ENCODE data around the gene DMRTB1.

DNA sequence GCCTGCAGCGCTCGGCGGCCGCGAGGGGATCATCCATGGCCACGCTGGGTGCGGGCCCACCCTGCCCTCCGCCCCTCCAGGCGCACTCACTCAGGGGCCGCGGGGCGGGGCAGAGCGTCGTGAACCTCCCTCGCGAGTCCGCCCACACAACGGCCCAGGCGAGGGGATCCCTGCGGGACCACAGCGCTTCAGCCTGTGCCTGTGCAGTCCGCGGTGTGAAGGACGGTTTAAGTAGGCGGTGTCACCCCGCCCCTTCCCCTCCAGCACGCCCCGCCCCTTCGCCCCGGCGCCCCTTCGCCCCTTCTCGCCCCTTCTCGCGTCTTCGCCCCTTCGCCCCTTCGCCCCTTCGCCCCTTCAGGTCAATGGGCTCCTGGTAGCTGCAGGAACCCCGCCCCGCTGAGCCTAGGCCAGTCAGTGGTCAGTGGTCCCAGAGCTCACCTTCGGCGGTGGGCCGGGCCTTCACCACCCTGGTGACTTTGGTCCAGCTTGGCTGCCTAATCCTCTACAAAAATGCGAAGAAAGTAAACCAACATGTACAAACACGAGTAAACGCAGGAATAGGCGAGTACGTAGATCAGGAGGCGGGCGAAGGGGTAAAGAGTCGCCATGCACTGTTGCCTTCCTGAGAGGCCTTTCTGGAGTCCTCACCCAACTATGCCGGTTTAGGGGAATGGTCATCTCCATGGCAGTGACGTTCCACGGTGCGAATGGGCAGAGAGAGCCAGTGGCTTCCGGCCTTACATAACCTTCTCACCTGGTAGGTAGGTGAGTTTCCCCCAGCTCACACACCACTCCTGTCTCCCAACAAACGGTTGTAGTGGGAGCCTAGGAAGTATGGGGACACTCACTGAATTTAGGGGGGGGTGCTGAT is 19.6 kb upstream of the DMRTB1 start:
- TF ChIP-seq POLR2A (IDR thresholded peaks at IDR 0.05): no peak
- TF ChIP-seq, protein P1, sequence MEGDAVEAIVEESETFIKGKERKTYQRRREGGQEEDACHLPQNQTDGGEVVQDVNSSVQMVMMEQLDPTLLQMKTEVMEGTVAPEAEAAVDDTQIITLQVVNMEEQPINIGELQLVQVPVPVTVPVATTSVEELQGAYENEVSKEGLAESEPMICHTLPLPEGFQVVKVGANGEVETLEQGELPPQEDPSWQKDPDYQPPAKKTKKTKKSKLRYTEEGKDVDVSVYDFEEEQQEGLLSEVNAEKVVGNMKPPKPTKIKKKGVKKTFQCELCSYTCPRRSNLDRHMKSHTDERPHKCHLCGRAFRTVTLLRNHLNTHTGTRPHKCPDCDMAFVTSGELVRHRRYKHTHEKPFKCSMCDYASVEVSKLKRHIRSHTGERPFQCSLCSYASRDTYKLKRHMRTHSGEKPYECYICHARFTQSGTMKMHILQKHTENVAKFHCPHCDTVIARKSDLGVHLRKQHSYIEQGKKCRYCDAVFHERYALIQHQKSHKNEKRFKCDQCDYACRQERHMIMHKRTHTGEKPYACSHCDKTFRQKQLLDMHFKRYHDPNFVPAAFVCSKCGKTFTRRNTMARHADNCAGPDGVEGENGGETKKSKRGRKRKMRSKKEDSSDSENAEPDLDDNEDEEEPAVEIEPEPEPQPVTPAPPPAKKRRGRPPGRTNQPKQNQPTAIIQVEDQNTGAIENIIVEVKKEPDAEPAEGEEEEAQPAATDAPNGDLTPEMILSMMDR (IDR thresholded peaks at IDR 0.05): no peak

Data from Peyer's patch (tissue), 4 donors.